ENCODE measurements around the gene SLC12A1.

The SLC12A1 gene

GRCh38 chr15:48332642-48333034, 126.5 kb downstream of the SLC12A1 start:
- ATAC-seq, result no peak
- TF ChIP-seq TSHZ2 (CRISPR knock-in tag; IDR thresholded peaks at IDR 0.05), result no peak
- TF ChIP-seq ISL1 (CRISPR knock-in tag; IDR thresholded peaks at IDR 0.05), result no peak
- no peak for TF ChIP-seq OSR1 (CRISPR knock-in tag; IDR thresholded peaks at IDR 0.05)
- TF ChIP-seq RARB (CRISPR knock-in tag; IDR thresholded peaks at IDR 0.05), result no peak
- TF ChIP-seq TOX (CRISPR knock-in tag; IDR thresholded peaks at IDR 0.05; ENCODE audit: borderline replicate concordance), result no peak
- TF ChIP-seq ESRRG (CRISPR knock-in tag; IDR thresholded peaks at IDR 0.05), result no peak
- no peak for TF ChIP-seq ZFP3 (CRISPR knock-in tag; IDR thresholded peaks at IDR 0.05)
- no peak for TF ChIP-seq CSRNP3 (CRISPR knock-in tag; IDR thresholded peaks at IDR 0.05)
- TF ChIP-seq PPARA (CRISPR knock-in tag; IDR thresholded peaks at IDR 0.05; ENCODE audit: borderline replicate concordance), result no peak
- TF ChIP-seq ZNF8 (CRISPR knock-in tag; IDR thresholded peaks at IDR 0.05), result no peak
- no peak for TF ChIP-seq ARNTL (CRISPR knock-in tag; IDR thresholded peaks at IDR 0.05; ENCODE audit: borderline replicate concordance, low read depth)
- no peak for TF ChIP-seq ZC3H10 (CRISPR knock-in tag; IDR thresholded peaks at IDR 0.05)
- TF ChIP-seq POU6F1 (CRISPR knock-in tag; IDR thresholded peaks at IDR 0.05; ENCODE audit: borderline replicate concordance, low read depth), result no peak
- TF ChIP-seq CSDC2 (CRISPR knock-in tag; IDR thresholded peaks at IDR 0.05), result no peak

GRCh38 chr15:48333540-48333939, 127.4 kb downstream of the SLC12A1 start:
- ATAC-seq, result no peak
- TF ChIP-seq GLIS3 (CRISPR knock-in tag; IDR thresholded peaks at IDR 0.05) (no peak), ZFP30 (CRISPR knock-in tag; IDR thresholded peaks at IDR 0.05) (no peak), ARNTL (CRISPR knock-in tag; IDR thresholded peaks at IDR 0.05; ENCODE audit: borderline replicate concordance, low read depth) (no peak)

- ATAC-seq, result no peak
- TF ChIP-seq RARB (CRISPR knock-in tag; IDR thresholded peaks at IDR 0.05), result no peak
- no peak for TF ChIP-seq PPARA (CRISPR knock-in tag; IDR thresholded peaks at IDR 0.05; ENCODE audit: borderline replicate concordance)
- TF ChIP-seq CSRNP3 (CRISPR knock-in tag; IDR thresholded peaks at IDR 0.05), result no peak
- no peak for TF ChIP-seq OSR1 (CRISPR knock-in tag; IDR thresholded peaks at IDR 0.05)
- TF ChIP-seq GLIS3 (CRISPR knock-in tag; IDR thresholded peaks at IDR 0.05), result no peak
- no peak for TF ChIP-seq ZNF8 (CRISPR knock-in tag; IDR thresholded peaks at IDR 0.05)
- TF ChIP-seq TOX (CRISPR knock-in tag; IDR thresholded peaks at IDR 0.05; ENCODE audit: borderline replicate concordance), result no peak
- no peak for TF ChIP-seq ZNF565 (CRISPR knock-in tag; conservative IDR thresholded peaks at IDR 0.05; ENCODE audit: low read depth)
- no peak for TF ChIP-seq CREB5 (CRISPR knock-in tag; IDR thresholded peaks at IDR 0.05; ENCODE audit: low read depth)
- no peak for TF ChIP-seq ZC3H10 (CRISPR knock-in tag; IDR thresholded peaks at IDR 0.05)
- TF ChIP-seq ESRRG (CRISPR knock-in tag; IDR thresholded peaks at IDR 0.05), result no peak
- TF ChIP-seq TSHZ2 (CRISPR knock-in tag; IDR thresholded peaks at IDR 0.05), result no peak
- TF ChIP-seq CSDC2 (CRISPR knock-in tag; IDR thresholded peaks at IDR 0.05), result no peak
- no peak for TF ChIP-seq POU6F1 (CRISPR knock-in tag; IDR thresholded peaks at IDR 0.05; ENCODE audit: borderline replicate concordance, low read depth)
Measured at GRCh38 chr15:48334260-48334659, 128.2 kb downstream of the SLC12A1 start.
